GM18499 (cell line): ENCODE measurements around the gene FLT1.

ENCODE experiments used
- ATAC-seq: cut with Tn5 transposase; IDR thresholded peaks from one replicate; pipeline ENCODE4 v1.9.1; 2021; ENCODE audit warnings: moderate number of reproducible peaks; ENCODE audit not compliant: insufficient read depth, unreplicated experiment

The FLT1 gene

GRCh38 chr13:28297341-28297740, 197.6 kb downstream of the FLT1 start:
- no peak for ATAC-seq

- no peak for ATAC-seq
These were observed 208.7 kb downstream of the FLT1 start for GRCh38 chr13:28286263-28286662.

- no peak for ATAC-seq
These were observed 211.3 kb downstream of the FLT1 start for GRCh38 chr13:28283600-28283999.

- ATAC-seq = no peak
These were observed 212.5 kb downstream of the FLT1 start for GRCh38 chr13:28282451-28282850.

- no peak for ATAC-seq
These were observed 221.0 kb downstream of the FLT1 start for GRCh38 chr13:28273919-28274318.

GRCh38 chr13:28271056-28271840, 223.7 kb downstream of the FLT1 start:
- no peak for ATAC-seq

- ATAC-seq = peak; percentile 98
These were observed 226.1 kb downstream of the FLT1 start for GRCh38 chr13:28268800-28269223.

GRCh38 chr13:28267497-28267896, 227.4 kb downstream of the FLT1 start:
- ATAC-seq = no peak

- no peak for ATAC-seq
These were observed 236.5 kb downstream of the FLT1 start for GRCh38 chr13:28258417-28258816.

- no peak for ATAC-seq
These were observed 237.6 kb downstream of the FLT1 start for GRCh38 chr13:28257305-28257704.

GRCh38 chr13:28252547-28252946, 242.4 kb downstream of the FLT1 start:
- no peak for ATAC-seq

GRCh38 chr13:28251466-28251865, 243.5 kb downstream of the FLT1 start:
- ATAC-seq = no peak

- ATAC-seq = no peak
These were observed 244.4 kb downstream of the FLT1 start for GRCh38 chr13:28250542-28250941.
